ENCODE results near the gene CCDC50.

CCDC50 gene

GRCh38 chr3:191415566-191415965 lies 86.4 kb downstream of the CCDC50 start:
- TF ChIP-seq CTCF (IDR thresholded peaks at IDR 0.05) (no peak), ZFX (IDR thresholded peaks at IDR 0.05; ENCODE audit: borderline replicate concordance) (no peak)
- no peak overlapping the region for H3K27ac ChIP-seq

GRCh38 chr3:191417457-191417729 lies 88.2 kb downstream of the CCDC50 start:
- no peak overlapping the region for H3K27ac ChIP-seq
- no peak for TF ChIP-seq ZFX (IDR thresholded peaks at IDR 0.05; ENCODE audit: borderline replicate concordance)

DNA sequence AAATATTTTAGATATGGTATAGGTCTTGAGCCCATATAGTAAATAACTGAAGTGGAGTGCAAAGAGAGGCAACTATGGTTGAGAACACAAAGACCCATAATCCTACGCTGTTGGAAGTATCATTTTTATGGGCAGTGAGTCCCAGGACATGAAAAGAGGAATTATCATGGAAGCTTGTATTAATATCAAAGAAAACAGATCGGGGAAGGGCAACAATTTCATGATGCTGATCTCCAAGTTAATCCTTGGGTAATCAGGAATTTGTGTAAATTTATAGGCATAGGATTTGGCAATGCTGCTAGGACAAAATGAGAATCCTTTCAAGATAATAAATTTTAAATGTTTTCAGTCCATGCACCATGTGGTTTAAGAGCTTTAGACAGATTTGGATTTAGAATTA lies 91.6 kb downstream of the CCDC50 start:
- no peak overlapping the region for H3K27ac ChIP-seq
- TF ChIP-seq CTCF (IDR thresholded peaks at IDR 0.05) (no peak), ZFX (IDR thresholded peaks at IDR 0.05; ENCODE audit: borderline replicate concordance) (no peak)

GRCh38 chr3:191424881-191425280 lies 95.7 kb downstream of the CCDC50 start:
- no peak overlapping the region for H3K27ac ChIP-seq
- TF ChIP-seq CTCF (IDR thresholded peaks at IDR 0.05), result no peak
- TF ChIP-seq ZFX (IDR thresholded peaks at IDR 0.05; ENCODE audit: borderline replicate concordance), result no peak

DNA sequence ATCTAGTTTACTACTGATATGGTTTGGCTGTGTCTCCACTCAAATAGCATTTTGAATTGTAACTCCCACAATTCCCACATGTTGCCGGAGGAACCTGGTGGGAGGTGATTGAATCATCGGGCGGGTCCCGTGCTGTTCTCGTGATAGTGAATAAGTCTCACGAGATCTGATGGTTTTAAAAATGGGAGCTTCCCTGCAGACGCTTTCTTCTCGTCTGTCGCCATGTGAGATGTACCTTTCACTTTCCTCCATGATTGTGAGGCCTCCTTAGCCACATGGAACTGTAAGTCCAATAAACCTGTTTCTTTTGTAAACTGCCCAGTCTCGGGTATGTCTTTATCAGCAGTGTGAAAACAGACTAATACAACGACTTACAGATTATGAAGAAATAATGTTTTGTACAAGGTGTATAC lies 96.1 kb downstream of the CCDC50 start:
- no peak overlapping the region for H3K27ac ChIP-seq
- TF ChIP-seq CTCF (IDR thresholded peaks at IDR 0.05) (no peak), ZFX (IDR thresholded peaks at IDR 0.05; ENCODE audit: borderline replicate concordance) (no peak)

GRCh38 chr3:191426311-191426710 lies 97.1 kb downstream of the CCDC50 start:
- TF ChIP-seq CTCF (IDR thresholded peaks at IDR 0.05) (no peak), ZFX (IDR thresholded peaks at IDR 0.05; ENCODE audit: borderline replicate concordance) (no peak)
- H3K27ac ChIP-seq, result no peak overlapping the region

GRCh38 chr3:191428177-191428576 lies 99.0 kb downstream of the CCDC50 start:
- TF ChIP-seq ZFX (IDR thresholded peaks at IDR 0.05; ENCODE audit: borderline replicate concordance), result no peak
- no peak for TF ChIP-seq CTCF (IDR thresholded peaks at IDR 0.05)
- H3K27ac ChIP-seq, result no peak overlapping the region

- TF ChIP-seq ZFX (IDR thresholded peaks at IDR 0.05; ENCODE audit: borderline replicate concordance) (no peak), CTCF (IDR thresholded peaks at IDR 0.05) (no peak)
- no peak overlapping the region for H3K27ac ChIP-seq
These were observed 100.9 kb downstream of the CCDC50 start for GRCh38 chr3:191430103-191430502.
